Measurements from ENCODE around the gene CELF2.

DNA sequence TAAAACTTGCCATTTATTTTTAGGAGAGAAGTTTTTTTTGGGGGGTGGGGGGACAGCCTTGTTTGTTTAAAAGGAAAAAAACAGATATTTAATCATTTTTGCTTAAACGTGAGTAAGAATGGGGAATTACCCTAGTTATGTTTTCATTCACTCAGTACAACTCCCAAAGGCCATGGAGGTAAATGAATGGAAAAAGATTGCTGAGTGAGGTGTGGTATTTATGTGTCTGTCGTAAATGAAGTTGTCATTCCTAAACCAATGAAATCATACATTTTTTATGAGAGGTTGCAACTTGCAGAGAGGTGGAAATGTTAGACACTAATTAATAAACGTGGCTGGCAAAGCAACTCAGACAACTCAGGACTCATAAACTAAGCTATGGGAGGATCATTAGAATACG, 218.1 kb downstream of the CELF2 start:
- no peak for TF ChIP-seq POLR2A (IDR thresholded peaks at IDR 0.05)
- TF ChIP-seq, protein P1, sequence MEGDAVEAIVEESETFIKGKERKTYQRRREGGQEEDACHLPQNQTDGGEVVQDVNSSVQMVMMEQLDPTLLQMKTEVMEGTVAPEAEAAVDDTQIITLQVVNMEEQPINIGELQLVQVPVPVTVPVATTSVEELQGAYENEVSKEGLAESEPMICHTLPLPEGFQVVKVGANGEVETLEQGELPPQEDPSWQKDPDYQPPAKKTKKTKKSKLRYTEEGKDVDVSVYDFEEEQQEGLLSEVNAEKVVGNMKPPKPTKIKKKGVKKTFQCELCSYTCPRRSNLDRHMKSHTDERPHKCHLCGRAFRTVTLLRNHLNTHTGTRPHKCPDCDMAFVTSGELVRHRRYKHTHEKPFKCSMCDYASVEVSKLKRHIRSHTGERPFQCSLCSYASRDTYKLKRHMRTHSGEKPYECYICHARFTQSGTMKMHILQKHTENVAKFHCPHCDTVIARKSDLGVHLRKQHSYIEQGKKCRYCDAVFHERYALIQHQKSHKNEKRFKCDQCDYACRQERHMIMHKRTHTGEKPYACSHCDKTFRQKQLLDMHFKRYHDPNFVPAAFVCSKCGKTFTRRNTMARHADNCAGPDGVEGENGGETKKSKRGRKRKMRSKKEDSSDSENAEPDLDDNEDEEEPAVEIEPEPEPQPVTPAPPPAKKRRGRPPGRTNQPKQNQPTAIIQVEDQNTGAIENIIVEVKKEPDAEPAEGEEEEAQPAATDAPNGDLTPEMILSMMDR (IDR thresholded peaks at IDR 0.05): no peak
